Spleen (tissue), 11 donors: ENCODE measurements around the gene TBC1D9B. TPM values are rescaled to one million over a fixed set of nuclear protein-coding genes. Genes with fewer than 3 reads are reported as not detected.

ENCODE experiments used
- DNase-seq: peaks from one replicate; pipeline ENCODE4 v3.0.0-alpha.2; 2020
- H3K27ac ChIP-seq, 8 donors: fragments of 200-600 bp; sonication (generic) in 7 of 8; 1 replicate in 4 of 8; 2 replicates in 4 of 8; pipeline versions ENCODE4 v1.5.0 to v1.8.0; 2016 to 2021; ENCODE audit warnings: inconsistent platforms in 4 of 8, mild to moderate bottlenecking in 4 of 8, moderate library complexity in 1 of 8
- H3K27me3 ChIP-seq, 7 donors: fragments of 200-600 bp; sonication (generic) in 6 of 7; replicated peaks in 1 of 7; 1 replicate in 4 of 7; 2 replicates in 3 of 7; pipeline versions ENCODE4 v1.5.0 to v1.8.0; 2016 to 2021; ENCODE audit warnings: inconsistent platforms in 3 of 7, mild to moderate bottlenecking in 1 of 7
- H3K36me3 ChIP-seq, 6 donors: fragments of 200-600 bp; sonication (generic) in 5 of 6; 1 replicate in 4 of 6; 2 replicates in 2 of 6; pipeline versions ENCODE4 v1.5.0 to v1.8.0; 2016 to 2021; ENCODE audit warnings: inconsistent platforms in 2 of 6
- H3K4me1 ChIP-seq, 6 donors: fragments of 200-600 bp; sonication (generic) in 5 of 6; 1 replicate in 3 of 6; 2 replicates in 3 of 6; pipeline versions ENCODE4 v1.5.0 to v1.8.0; 2016 to 2021; ENCODE audit warnings: inconsistent platforms in 3 of 6
- H3K4me3 ChIP-seq, 8 donors: fragments of 200-600 bp; sonication (generic) in 7 of 8; 1 replicate in 4 of 8; 2 replicates in 4 of 8; pipeline versions ENCODE4 v1.5.0 to v1.8.0; 2016 to 2021; ENCODE audit warnings: inconsistent platforms in 4 of 8, mild to moderate bottlenecking in 4 of 8, moderate library complexity in 2 of 8
- H3K9me3 ChIP-seq, 8 donors: fragments of 200-600 bp; sonication (generic) in 7 of 8; 1 replicate in 4 of 8; 2 replicates in 4 of 8; pipeline versions ENCODE4 v1.5.0 to v1.8.0; 2016 to 2021; ENCODE audit warnings: inconsistent platforms in 4 of 8
- CTCF ChIP-seq, 11 experiments: fragments of 200-600 bp in 7 of 11; fragments of 450-650 bp in 4 of 11; sonication (generic) in 4 of 11; IDR thresholded peaks in 8 of 11; conservative IDR thresholded peaks in 3 of 11; 1 replicate in 7 of 11; 2 replicates in 4 of 11; pipeline versions ENCODE4 v1.4.0 to v1.8.0; 2016 to 2021; ENCODE audit warnings: antibody characterized with exemption in 11 of 11, inconsistent platforms in 4 of 11, mild to moderate bottlenecking in 1 of 11
- POLR2A ChIP-seq, 3 donors: fragments of 450-650 bp; IDR thresholded peaks; one replicate each; pipeline ENCODE4 v1.5.1; 2017; ENCODE audit warnings: antibody characterized with exemption in 3 of 3, mild to moderate bottlenecking in 1 of 3
- POLR2AphosphoS5 ChIP-seq, 3 donors: sonication (generic); formaldehyde crosslinking; IDR thresholded peaks; one replicate each; pipeline ENCODE4 v1.5.1; 2017; ENCODE audit warnings: antibody characterized with exemption in 3 of 3
- WGBS, 5 donors: extraction: QIAGEN DNeasy Blood & Tissue Kit in 3 of 5; methylation state at CpG; one replicate each; pipeline versions ENCODE4 v1.1.5 to v1.1.7; 2013 to 2018; 5-methylcytosine and 5-hydroxymethylcytosine counted together
- intact Hi-C: fragments of 100-400 bp; cut with DNase I; formaldehyde crosslinking; loops from one replicate; pipeline ENCODE4 v1.15.0; 2023; ENCODE audit warnings: low total_unique reads
- polyA plus RNA-seq, 3 donors: library from polyadenylated mRNA; stranded (reverse); fragments of 200-250 nt; gene quantifications; one replicate each; pipeline ENCODE4 v1.2.1, GENCODE V29; 2013
- total RNA-seq, 7 donors: library from RNA; depleted of rRNA in 3 of 7; stranded (reverse); fragments of >200 nt in 3 of 7; fragmentation: NEBNext Ultra II Directional in 4 of 7; extraction: Animal tissue kit (Norgen Biotek cat#: 25700) in 4 of 7; gene quantifications; one replicate each; pipeline versions ENCODE4 v1.1.0 to v1.2.1, GENCODE V29; 2016 to 2021
- donor health status: healthy with polysubstance abuse.
- donor health status: DM: no; HTN: no; CAD: no; lungs with moderate emphysema.
- donor health status: DM: no; HTN: no; CAD: no.
- donor health status: Bipolar disorder and iron deficiency.
- donor health status: healthy.
- donor health status: DM: no; HTN: no; CAD: no.
- donor health status: DM: yes; HTN: yes; CAD: no.

TBC1D9B gene
- total and polyA plus RNA-seq, 10 donors, result 29.5 to 140 (median 109) TPM

- WGBS, 5 donors, result 93 to 97% (median 95%) methylated on average over 8 of the region's 8 CpGs
- DNase-seq, result peak; percentile 32
- no peak for TF ChIP-seq CTCF (IDR thresholded peaks at IDR 0.05 in 8 of 11, conservative IDR thresholded peaks at IDR 0.05 in 3 of 11)
- no peak for TF ChIP-seq POLR2A (IDR thresholded peaks at IDR 0.05)
- no peak for TF ChIP-seq POLR2AphosphoS5 (IDR thresholded peaks at IDR 0.05)
Measured at GRCh38 chr5:179854356-179854755, 53.3 kb downstream of the TBC1D9B start.

DNA sequence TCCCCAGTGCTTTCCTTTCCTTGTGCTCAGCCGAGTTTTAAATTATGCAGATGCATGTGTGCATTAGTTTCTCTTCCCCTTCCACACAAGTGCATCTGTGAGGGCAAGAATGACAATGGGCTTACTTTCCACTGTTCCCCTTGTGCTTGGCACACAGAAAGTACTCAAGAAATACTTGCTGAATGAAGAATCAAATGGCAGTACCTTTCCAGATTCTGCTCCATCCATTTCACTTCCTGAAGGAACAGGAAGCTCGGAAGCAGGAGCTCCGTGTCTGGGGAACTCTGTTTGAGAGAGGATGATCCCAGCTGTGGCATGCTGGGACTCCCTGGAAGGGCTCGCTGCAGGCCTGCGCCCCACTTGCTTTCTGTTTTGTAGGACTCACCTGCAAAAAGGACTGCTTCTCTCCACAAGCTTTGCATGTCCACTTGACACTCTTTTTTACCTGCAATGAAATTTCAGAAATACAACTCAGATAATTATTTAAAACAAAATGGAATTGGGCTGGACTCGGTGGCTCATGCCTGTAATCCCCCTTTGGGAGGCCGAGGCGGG is 54.6 kb downstream of the TBC1D9B start:
- TF ChIP-seq POLR2A (IDR thresholded peaks at IDR 0.05), result no peak
- peak in 2 of 3 donors; percentile 13 to 34 for TF ChIP-seq POLR2AphosphoS5 (IDR thresholded peaks at IDR 0.05)
- H3K36me3 ChIP-seq, result peaks cover 0 to 54% (median 39%) of the 10 kb centered on the region in 6 donors
- H3K27me3 ChIP-seq, result no peaks in the 10 kb centered on the region
- intact Hi-C loops, result loop anchor here (10.0 kb wide), 1 partner anchor 48 kb away; the partner anchor contains the start of gene MGAT4B
- H3K4me3 ChIP-seq, result peak overlapping the region in 1 of 8 donors; percentile 24
- 66 to 78% (median 73%) methylated on average over 8 of the region's 8 CpGs for WGBS, 5 donors
- peaks cover 11 to 62% (median 37%) of the 10 kb centered on the region in 6 donors for H3K4me1 ChIP-seq
- H3K9me3 ChIP-seq, result no peaks in the 10 kb centered on the region
- peak overlapping the region in 6 of 8 donors; percentile 15 to 74 (median 58) for H3K27ac ChIP-seq
- DNase-seq, result peak; percentile 57

More at GRCh38 chr5:179854356-179854755, 53.3 kb downstream of the TBC1D9B start:
- no peaks in the 10 kb centered on the region for H3K27me3 ChIP-seq
- peaks cover 0 to 41% (median 33%) of the 10 kb centered on the region in 6 donors for H3K36me3 ChIP-seq
- peaks cover 11 to 69% (median 42%) of the 10 kb centered on the region in 6 donors for H3K4me1 ChIP-seq
- H3K4me3 ChIP-seq, result no peak overlapping the region
- H3K27ac ChIP-seq, result no peak overlapping the region
- intact Hi-C loops, result loop anchor here (10.0 kb wide), 1 partner anchor 50 kb away; the partner anchor contains the start of gene MGAT4B
- no peaks in the 10 kb centered on the region for H3K9me3 ChIP-seq

GRCh38 chr5:179841621-179842020 is 66.1 kb downstream of the TBC1D9B start:
- no peak overlapping the region for H3K27ac ChIP-seq
- intact Hi-C loops, result no loop called here
- no peaks in the 10 kb centered on the region for H3K27me3 ChIP-seq
- no peak for TF ChIP-seq POLR2A (IDR thresholded peaks at IDR 0.05)
- peak in 1 of 3 donors; percentile 27 for TF ChIP-seq POLR2AphosphoS5 (IDR thresholded peaks at IDR 0.05)
- 94 to 100% (median 97%) methylated on average over 3 to 9 of the region's 9 CpGs for WGBS, 5 donors
- H3K36me3 ChIP-seq, result peaks cover 4 to 89% (median 61%) of the 10 kb centered on the region in 6 donors
- H3K4me3 ChIP-seq, result no peak overlapping the region
- peak; percentile 66 for DNase-seq
- H3K4me1 ChIP-seq, result peaks cover 3 to 31% (median 12%) of the 10 kb centered on the region in 6 donors
- H3K9me3 ChIP-seq, result peaks cover 2 to 17% (median 12%) of the 10 kb centered on the region in 8 donors

GRCh38 chr5:179840766-179841165 is 66.9 kb downstream of the TBC1D9B start:
- Histone ChIP-seq H3K4me1 (peaks cover 10 to 40% (median 20%) of the 10 kb centered on the region in 6 donors), H3K36me3 (peaks cover 4 to 89% (median 61%) of the 10 kb centered on the region in 6 donors), H3K27me3 (no peaks in the 10 kb centered on the region), H3K27ac (peak overlapping the region in 1 of 8 donors; percentile 11), H3K9me3 (peaks cover 2 to 16% (median 12%) of the 10 kb centered on the region in 8 donors), H3K4me3 (no peak overlapping the region)
- DNase-seq, result peak; percentile 67
- WGBS, 5 donors, result 81 to 94% (median 89%) methylated on average over 17 of the region's 17 CpGs
- TF ChIP-seq POLR2A (IDR thresholded peaks at IDR 0.05), result no peak
- TF ChIP-seq POLR2AphosphoS5 (IDR thresholded peaks at IDR 0.05), result peak in 2 of 3 donors; percentile 47 to 65
- intact Hi-C loops, result no loop called here

DNA sequence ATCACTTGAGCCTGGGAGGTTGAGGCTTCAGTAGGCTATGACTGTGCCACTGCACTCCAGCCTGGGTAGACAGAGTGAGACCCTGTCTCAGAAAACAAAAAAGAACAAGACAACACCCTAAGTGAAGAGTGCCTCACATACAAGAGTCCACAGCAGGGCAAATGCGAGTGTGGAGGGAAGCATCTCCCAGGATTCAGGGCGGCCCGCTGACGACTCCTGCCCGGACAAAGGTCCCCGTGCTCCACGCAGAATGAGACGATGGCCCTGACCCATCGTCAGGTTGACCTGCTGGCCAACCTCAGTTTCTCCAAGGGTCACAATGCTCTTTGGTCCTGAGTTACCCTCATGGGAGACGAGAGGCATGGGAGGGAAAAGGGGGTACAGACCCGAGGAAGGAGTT is 67.4 kb downstream of the TBC1D9B start:
- H3K4me1 ChIP-seq, result peaks cover 10 to 40% (median 21%) of the 10 kb centered on the region in 6 donors
- peaks cover 2 to 12% (median 10%) of the 10 kb centered on the region in 8 donors for H3K9me3 ChIP-seq
- peak in 2 of 3 donors; percentile 33 to 47 for TF ChIP-seq POLR2AphosphoS5 (IDR thresholded peaks at IDR 0.05)
- TF ChIP-seq CTCF (IDR thresholded peaks at IDR 0.05 in 8 of 11, conservative IDR thresholded peaks at IDR 0.05 in 3 of 11), result no peak
- no peak for TF ChIP-seq POLR2A (IDR thresholded peaks at IDR 0.05)
- intact Hi-C loops, result no loop called here
- WGBS, 5 donors, result 92 to 96% (median 94%) methylated on average over 11 of the region's 11 CpGs
- H3K27ac ChIP-seq, result no peak overlapping the region
- H3K4me3 ChIP-seq, result no peak overlapping the region
- peak; percentile 41 for DNase-seq
- H3K36me3 ChIP-seq, result peaks cover 4 to 89% (median 63%) of the 10 kb centered on the region in 6 donors
- no peaks in the 10 kb centered on the region for H3K27me3 ChIP-seq
